Measurements from ENCODE around the gene RIMKLA.
A peak's percentile ranks its signal among the peaks of the same experiment; 100 is the strongest.

RIMKLA gene

DNA sequence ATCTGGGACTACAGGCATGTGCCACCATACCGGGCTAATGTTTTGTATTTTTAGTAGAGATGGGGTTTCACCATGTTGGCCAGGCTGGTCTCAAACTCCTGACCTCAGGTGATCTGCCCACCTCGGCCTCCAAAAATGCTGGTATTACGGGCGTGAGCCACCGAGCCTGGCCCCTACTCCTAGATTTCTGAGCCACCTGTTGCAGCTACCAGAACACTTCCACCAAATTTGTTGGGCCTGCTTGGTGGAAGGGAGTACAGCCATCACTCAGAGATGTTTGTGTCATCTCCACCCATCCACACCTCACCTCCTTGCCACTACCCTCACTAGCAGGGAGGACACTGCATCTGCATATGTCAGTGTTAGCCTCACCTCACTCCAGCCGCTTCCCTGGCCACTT lies 5.5 kb downstream of the RIMKLA start:
- Histone ChIP-seq H3K4ac (ENCODE audit: low read depth, low read length) (no peak overlapping the region), H3K14ac (ENCODE audit: low read length) (no peak overlapping the region), H2BK12ac (ENCODE audit: low read length) (no peak overlapping the region), H2BK120ac (ENCODE audit: insufficient read depth, low read length, poor library complexity) (no peak overlapping the region), H4K12ac (ENCODE audit: low read depth, low read length) (no peak overlapping the region), H3K4me2 (ENCODE audit: low read length) (no peak overlapping the region), H3K9ac (ENCODE audit: low read length) (peak overlapping the region; percentile 52), H3K79me2 (ENCODE audit: control insufficient read depth, insufficient read depth, low read length, poor library complexity) (no peaks in the 10 kb centered on the region), H2AFZ (ENCODE audit: insufficient read depth, low read length, poor library complexity) (no peak overlapping the region), H3K27me3 (ENCODE audit: insufficient read depth, low read length) (peaks cover 8% of the 10 kb centered on the region), H3K4me3 (ENCODE audit: low read depth, low read length) (no peak overlapping the region), H3K23ac (ENCODE audit: low read length) (no peak overlapping the region), H3K4me1 (ENCODE audit: control insufficient read depth in 1 of 2, insufficient read depth in 2 of 2, low read length in 2 of 2) (peaks cover 0 to under 1% of the 10 kb centered on the region in 2 experiments), H2BK5ac (ENCODE audit: low read depth, low read length, poor library complexity) (no peak overlapping the region), H3K9me3 (ENCODE audit: insufficient read depth, low read depth, low read length) (no peaks in the 10 kb centered on the region), H2AK5ac (ENCODE audit: low read length) (no peak overlapping the region), H4K91ac (ENCODE audit: low read depth, low read length) (no peak overlapping the region), H3K27ac (ENCODE audit: low read depth, low read length) (no peak overlapping the region), H3K18ac (ENCODE audit: low read length) (no peak overlapping the region), H3K36me3 (ENCODE audit: control insufficient read depth in 1 of 2, insufficient read depth in 2 of 2, low read length in 2 of 2) (no peaks in the 10 kb centered on the region), H4K8ac (ENCODE audit: low read depth, low read length) (no peak overlapping the region), H3K79me1 (ENCODE audit: low read length) (no peaks in the 10 kb centered on the region)
- WGBS (ENCODE audit: extremely low coverage, insufficient coverage, insufficient read length) = no CpG with 5 or more reads among the region's 6 CpGs
- no peak for DNase-seq

- Histone ChIP-seq H3K14ac (ENCODE audit: low read length) (no peak overlapping the region), H3K9me3 (ENCODE audit: insufficient read depth, low read depth, low read length) (no peaks in the 10 kb centered on the region), H2BK120ac (ENCODE audit: insufficient read depth, low read length, poor library complexity) (no peak overlapping the region), H3K79me1 (ENCODE audit: low read length) (no peaks in the 10 kb centered on the region), H4K8ac (ENCODE audit: low read depth, low read length) (no peak overlapping the region), H3K36me3 (ENCODE audit: control insufficient read depth in 1 of 2, insufficient read depth in 2 of 2, low read length in 2 of 2) (no peaks in the 10 kb centered on the region), H2BK5ac (ENCODE audit: low read depth, low read length, poor library complexity) (no peak overlapping the region), H2AFZ (ENCODE audit: insufficient read depth, low read length, poor library complexity) (no peak overlapping the region), H3K9ac (ENCODE audit: low read length) (no peak overlapping the region), H3K4me2 (ENCODE audit: low read length) (no peak overlapping the region), H3K23ac (ENCODE audit: low read length) (no peak overlapping the region), H3K4ac (ENCODE audit: low read depth, low read length) (no peak overlapping the region), H3K27me3 (ENCODE audit: insufficient read depth, low read length) (no peaks in the 10 kb centered on the region), H3K79me2 (ENCODE audit: control insufficient read depth, insufficient read depth, low read length, poor library complexity) (no peaks in the 10 kb centered on the region), H4K12ac (ENCODE audit: low read depth, low read length) (no peak overlapping the region), H4K91ac (ENCODE audit: low read depth, low read length) (no peak overlapping the region), H2BK12ac (ENCODE audit: low read length) (no peak overlapping the region), H3K4me3 (ENCODE audit: low read depth, low read length) (no peak overlapping the region), H2AK5ac (ENCODE audit: low read length) (no peak overlapping the region), H3K4me1 (ENCODE audit: control insufficient read depth in 1 of 2, insufficient read depth in 2 of 2, low read length in 2 of 2) (no peaks in the 10 kb centered on the region), H3K27ac (ENCODE audit: low read depth, low read length) (no peak overlapping the region), H3K18ac (ENCODE audit: low read length) (no peak overlapping the region)
- DNase-seq = peak; percentile 26 to 54
- no CpG with 5 or more reads among the region's 2 CpGs for WGBS (ENCODE audit: extremely low coverage, insufficient coverage, insufficient read length)
Observed at GRCh38 chr1:42392255-42392654, 11.7 kb downstream of the RIMKLA start.

- no peak overlapping the region for H2BK12ac ChIP-seq (ENCODE audit: low read length)
- H4K91ac ChIP-seq (ENCODE audit: low read depth, low read length) = no peak overlapping the region
- no peak overlapping the region for H4K12ac ChIP-seq (ENCODE audit: low read depth, low read length)
- no peaks in the 10 kb centered on the region for H3K79me2 ChIP-seq (ENCODE audit: control insufficient read depth, insufficient read depth, low read length, poor library complexity)
- H3K23ac ChIP-seq (ENCODE audit: low read length) = no peak overlapping the region
- H3K79me1 ChIP-seq (ENCODE audit: low read length) = no peaks in the 10 kb centered on the region
- WGBS (ENCODE audit: extremely low coverage, insufficient coverage, insufficient read length) = no CpG with 5 or more reads among the region's 2 CpGs
- no peak overlapping the region for H3K18ac ChIP-seq (ENCODE audit: low read length)
- H2AK5ac ChIP-seq (ENCODE audit: low read length) = no peak overlapping the region
- no peak overlapping the region for H3K14ac ChIP-seq (ENCODE audit: low read length)
- H3K9ac ChIP-seq (ENCODE audit: low read length) = no peak overlapping the region
- H3K4ac ChIP-seq (ENCODE audit: low read depth, low read length) = no peak overlapping the region
- H3K4me3 ChIP-seq (ENCODE audit: low read depth, low read length) = no peak overlapping the region
- no peak overlapping the region for H3K4me2 ChIP-seq (ENCODE audit: low read length)
- H2AFZ ChIP-seq (ENCODE audit: insufficient read depth, low read length, poor library complexity) = no peak overlapping the region
- H3K36me3 ChIP-seq (ENCODE audit: control insufficient read depth in 1 of 2, insufficient read depth in 2 of 2, low read length in 2 of 2) = no peaks in the 10 kb centered on the region
- no peak overlapping the region for H2BK5ac ChIP-seq (ENCODE audit: low read depth, low read length, poor library complexity)
- no peaks in the 10 kb centered on the region for H3K27me3 ChIP-seq (ENCODE audit: insufficient read depth, low read length)
- no peak overlapping the region for H3K27ac ChIP-seq (ENCODE audit: low read depth, low read length)
- no peak overlapping the region for H4K8ac ChIP-seq (ENCODE audit: low read depth, low read length)
- no peaks in the 10 kb centered on the region for H3K9me3 ChIP-seq (ENCODE audit: insufficient read depth, low read depth, low read length)
- H3K4me1 ChIP-seq (ENCODE audit: control insufficient read depth in 1 of 2, insufficient read depth in 2 of 2, low read length in 2 of 2) = no peaks in the 10 kb centered on the region
- H2BK120ac ChIP-seq (ENCODE audit: insufficient read depth, low read length, poor library complexity) = no peak overlapping the region
- DNase-seq = no peak
Observed at GRCh38 chr1:42392967-42393848, 12.6 kb downstream of the RIMKLA start.

DNA sequence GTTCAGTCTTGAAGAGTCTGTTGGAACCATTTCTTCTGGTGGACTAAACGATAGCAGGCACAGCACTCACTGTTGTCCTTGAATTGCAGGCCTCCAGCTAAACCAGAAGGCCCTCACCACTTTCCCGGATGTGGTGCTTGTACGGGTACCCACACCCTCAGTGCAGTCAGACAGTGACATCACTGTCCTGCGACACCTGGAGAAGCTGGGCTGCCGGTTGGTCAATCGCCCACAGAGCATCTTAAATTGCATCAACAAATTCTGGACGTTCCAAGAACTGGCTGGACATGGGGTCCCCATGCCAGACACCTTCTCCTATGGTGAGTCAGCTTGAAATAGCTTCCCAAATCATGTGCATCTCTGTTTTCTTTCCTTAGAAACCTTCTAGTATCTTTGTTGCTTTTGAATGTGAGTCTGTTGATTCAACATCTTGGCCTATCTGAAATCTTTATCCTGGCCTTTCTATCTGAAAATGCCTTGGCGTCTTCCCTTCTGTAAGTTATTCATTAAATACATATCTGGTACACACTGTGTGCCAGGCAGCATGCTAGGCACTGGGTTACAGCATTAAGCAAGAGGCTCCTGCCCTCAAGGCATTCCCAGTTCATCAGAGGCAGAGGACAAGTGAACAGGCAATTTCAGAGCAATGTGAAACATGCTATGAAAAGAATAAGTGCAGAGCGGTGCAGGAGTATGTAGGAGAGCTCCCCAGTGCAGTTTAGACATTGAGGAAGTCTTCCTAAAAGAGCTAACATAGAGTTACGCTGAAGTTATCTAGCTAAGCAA lies 18.9 kb downstream of the RIMKLA start:
- no peak overlapping the region for H3K4me3 ChIP-seq (ENCODE audit: low read depth, low read length)
- H3K9ac ChIP-seq (ENCODE audit: low read length) = no peak overlapping the region
- no peak overlapping the region for H3K18ac ChIP-seq (ENCODE audit: low read length)
- no peak overlapping the region for H4K12ac ChIP-seq (ENCODE audit: low read depth, low read length)
- no peak overlapping the region for H3K14ac ChIP-seq (ENCODE audit: low read length)
- DNase-seq = peak; percentile 98
- no peaks in the 10 kb centered on the region for H3K79me1 ChIP-seq (ENCODE audit: low read length)
- no peaks in the 10 kb centered on the region for H3K4me1 ChIP-seq (ENCODE audit: control insufficient read depth in 1 of 2, insufficient read depth in 2 of 2, low read length in 2 of 2)
- H3K36me3 ChIP-seq (ENCODE audit: control insufficient read depth in 1 of 2, insufficient read depth in 2 of 2, low read length in 2 of 2) = no peaks in the 10 kb centered on the region
- no peaks in the 10 kb centered on the region for H3K27me3 ChIP-seq (ENCODE audit: insufficient read depth, low read length)
- H2AFZ ChIP-seq (ENCODE audit: insufficient read depth, low read length, poor library complexity) = no peak overlapping the region
- no peaks in the 10 kb centered on the region for H3K9me3 ChIP-seq (ENCODE audit: insufficient read depth, low read depth, low read length)
- no peak overlapping the region for H3K4ac ChIP-seq (ENCODE audit: low read depth, low read length)
- no peak overlapping the region for H2BK12ac ChIP-seq (ENCODE audit: low read length)
- H4K91ac ChIP-seq (ENCODE audit: low read depth, low read length) = no peak overlapping the region
- H2BK5ac ChIP-seq (ENCODE audit: low read depth, low read length, poor library complexity) = no peak overlapping the region
- H3K27ac ChIP-seq (ENCODE audit: low read depth, low read length) = no peak overlapping the region
- H2BK120ac ChIP-seq (ENCODE audit: insufficient read depth, low read length, poor library complexity) = no peak overlapping the region
- H4K8ac ChIP-seq (ENCODE audit: low read depth, low read length) = no peak overlapping the region
- WGBS (ENCODE audit: extremely low coverage, insufficient coverage, insufficient read length) = no CpG with 5 or more reads among the region's 10 CpGs
- no peak overlapping the region for H3K4me2 ChIP-seq (ENCODE audit: low read length)
- no peak overlapping the region for H3K23ac ChIP-seq (ENCODE audit: low read length)
- no peaks in the 10 kb centered on the region for H3K79me2 ChIP-seq (ENCODE audit: control insufficient read depth, insufficient read depth, low read length, poor library complexity)
- no peak overlapping the region for H2AK5ac ChIP-seq (ENCODE audit: low read length)

Measured in trophoblast cell (in vitro differentiated cells and primary cell).